Measurements from ENCODE around the gene EPN2. TPM values are rescaled to one million over a fixed set of nuclear protein-coding genes. Genes with fewer than 3 reads are reported as not detected.
A peak's percentile ranks its signal among the peaks of the same experiment; 100 is the strongest.

Gene EPN2
- total and polyA plus RNA-seq, 2 donors (not counting 1 experiment from before 2014, with no cell fraction given), result 23.8 to 36.0 TPM

GRCh38 chr17:19337712-19338023, 100.5 kb downstream of the EPN2 start:
- no peak overlapping the region for H2AFZ ChIP-seq (ENCODE audit: low read length)
- no peaks in the 10 kb centered on the region for H3K79me2 ChIP-seq (ENCODE audit: control insufficient read depth, insufficient read depth, low read length)
- H3K9ac ChIP-seq (ENCODE audit: insufficient read depth, low read length), result no peak overlapping the region
- no peaks in the 10 kb centered on the region for H3K9me3 ChIP-seq (ENCODE audit: control insufficient read depth, insufficient read depth, low read depth, low read length)
- peaks cover 11% of the 10 kb centered on the region for H3K36me3 ChIP-seq (ENCODE audit: control insufficient read depth, insufficient read depth, low read length)
- DNase-seq (ENCODE audit: low read depth in 2 of 2), result peak in 1 of 2 donors; percentile 32
- TF ChIP-seq EZH2 (IDR thresholded peaks at IDR 0.05; ENCODE audit: low read length, missing control alignments) (no peak), CTCF (conservative IDR thresholded peaks at IDR 0.05 in 1 of 2, IDR thresholded peaks at IDR 0.05 in 1 of 2; ENCODE audit: low read depth in 1 of 2, low read length in 2 of 2) (no peak)
- H3K27ac ChIP-seq (ENCODE audit: insufficient read depth, low read length), result no peak overlapping the region
- no peak overlapping the region for H3K4me3 ChIP-seq (replicated peaks in 1 of 4; ENCODE audit: control extremely low read depth in 1 of 4, insufficient read depth in 1 of 4, low read depth in 3 of 4, low read length in 4 of 4)
- H4K20me1 ChIP-seq (ENCODE audit: control insufficient read depth, extremely low read depth, insufficient read depth, low read length), result no peaks in the 10 kb centered on the region
- no peaks in the 10 kb centered on the region for H3K27me3 ChIP-seq (ENCODE audit: control insufficient read depth, insufficient read depth, low read length)
- H3K4me1 ChIP-seq (ENCODE audit: control insufficient read depth, extremely low read depth, insufficient read depth, low read length), result peaks cover 12% of the 10 kb centered on the region
- no peak overlapping the region for H3K4me2 ChIP-seq (ENCODE audit: extremely low read depth, insufficient read depth, low read length)

GRCh38 chr17:19338031-19338990, 101.1 kb downstream of the EPN2 start:
- Histone ChIP-seq H4K20me1 (ENCODE audit: control insufficient read depth, extremely low read depth, insufficient read depth, low read length) (no peaks in the 10 kb centered on the region), H2AFZ (ENCODE audit: low read length) (no peak overlapping the region)

More at GRCh38 chr17:19338031-19338990, 101.1 kb downstream of the EPN2 start:
- no peak overlapping the region for H3K4me2 ChIP-seq (ENCODE audit: extremely low read depth, insufficient read depth, low read length)
- no peak overlapping the region for H3K9ac ChIP-seq (ENCODE audit: insufficient read depth, low read length)
- H3K4me1 ChIP-seq (ENCODE audit: control insufficient read depth, extremely low read depth, insufficient read depth, low read length), result peaks cover 12% of the 10 kb centered on the region
- no peaks in the 10 kb centered on the region for H3K9me3 ChIP-seq (ENCODE audit: control insufficient read depth, insufficient read depth, low read depth, low read length)
- no peak for TF ChIP-seq EZH2 (IDR thresholded peaks at IDR 0.05; ENCODE audit: low read length, missing control alignments)
- peak; percentile 36 to 60 for TF ChIP-seq CTCF (conservative IDR thresholded peaks at IDR 0.05 in 1 of 2, IDR thresholded peaks at IDR 0.05 in 1 of 2; ENCODE audit: low read depth in 1 of 2, low read length in 2 of 2)
- H3K27ac ChIP-seq (ENCODE audit: insufficient read depth, low read length), result no peak overlapping the region
- H3K4me3 ChIP-seq (replicated peaks in 1 of 4; ENCODE audit: control extremely low read depth in 1 of 4, insufficient read depth in 1 of 4, low read depth in 3 of 4, low read length in 4 of 4), result no peak overlapping the region
- peaks cover 11% of the 10 kb centered on the region for H3K36me3 ChIP-seq (ENCODE audit: control insufficient read depth, insufficient read depth, low read length)
- DNase-seq (ENCODE audit: low read depth in 2 of 2), result peak; percentile 21 to 53
- H3K27me3 ChIP-seq (ENCODE audit: control insufficient read depth, insufficient read depth, low read length), result no peaks in the 10 kb centered on the region
- no peaks in the 10 kb centered on the region for H3K79me2 ChIP-seq (ENCODE audit: control insufficient read depth, insufficient read depth, low read length)
